HEK293 (cell line): ENCODE results near the gene SEMA3F.

Experiments used
- CTCF ChIP-seq: fragments of 450-650 bp; formaldehyde crosslinking; IDR thresholded peaks from 2 replicates; pipeline ENCODE4 v1.5.1; 2016; ENCODE audit warnings: missing biosample characterization, missing genetic modification characterization
- KLF1 ChIP-seq: fragments of 450-650 bp; formaldehyde crosslinking; IDR thresholded peaks from 2 replicates; pipeline ENCODE4 v1.5.1; 2016; ENCODE audit warnings: missing biosample characterization, missing genetic modification characterization
- SCRT2 ChIP-seq: fragments of 450-650 bp; formaldehyde crosslinking; IDR thresholded peaks from 2 replicates; pipeline ENCODE4 v1.5.1; 2016; ENCODE audit warnings: missing biosample characterization, missing genetic modification characterization
- TCF7L2 ChIP-seq: IDR thresholded peaks from 2 replicates; pipeline ENCODE4 v1.6.1; 2011; ENCODE audit warnings: low read depth, mild to moderate bottlenecking, inconsistent platforms, low read length, moderate library complexity, borderline replicate concordance
- YY2 ChIP-seq: fragments of 450-650 bp; formaldehyde crosslinking; IDR thresholded peaks from 2 replicates; pipeline ENCODE4 v1.5.1; 2016; ENCODE audit warnings: missing biosample characterization, missing genetic modification characterization
- ZBTB10 ChIP-seq: fragments of 450-650 bp; formaldehyde crosslinking; IDR thresholded peaks from 2 replicates; pipeline ENCODE4 v1.5.1; 2016; ENCODE audit warnings: missing biosample characterization, missing genetic modification characterization
- ZBTB7A ChIP-seq: fragments of 450-650 bp; formaldehyde crosslinking; IDR thresholded peaks from 2 replicates; pipeline ENCODE4 v1.5.1; 2016; ENCODE audit warnings: low read depth, missing biosample characterization, missing genetic modification characterization
- ZNF140 ChIP-seq: fragments of 450-650 bp; formaldehyde crosslinking; IDR thresholded peaks from 2 replicates; pipeline ENCODE4 v1.5.1; 2016; ENCODE audit warnings: missing biosample characterization, missing genetic modification characterization
- ZNF274 ChIP-seq, 2 experiments: fragments of 200-500 bp in 1 of 2; fragments of 450-650 bp in 1 of 2; sonication (Bioruptor generic) in 1 of 2; formaldehyde crosslinking in 1 of 2; IDR thresholded peaks; 2 replicates each; pipeline versions ENCODE4 v1.5.1 to v1.6.1; 2014 to 2016; ENCODE audit warnings: borderline replicate concordance in 1 of 2, inconsistent platforms in 1 of 2, low read length in 1 of 2, missing biosample characterization in 1 of 2, missing genetic modification characterization in 1 of 2
- ZNF362 ChIP-seq: fragments of 450-650 bp; formaldehyde crosslinking; IDR thresholded peaks from 2 replicates; pipeline ENCODE4 v1.5.1; 2016; ENCODE audit warnings: missing biosample characterization, missing genetic modification characterization
- ZNF768 ChIP-seq: fragments of 450-650 bp; formaldehyde crosslinking; IDR thresholded peaks from 2 replicates; pipeline ENCODE4 v1.5.1; 2018; ENCODE audit warnings: missing biosample characterization, mild to moderate bottlenecking, missing genetic modification characterization
- ZNF792 ChIP-seq: fragments of 450-650 bp; formaldehyde crosslinking; IDR thresholded peaks from 2 replicates; pipeline ENCODE4 v1.5.1; 2016; ENCODE audit warnings: missing biosample characterization, missing genetic modification characterization

GRCh38 chr3:50153782-50154475 is 1.2 kb upstream of the SEMA3F start:
- TF ChIP-seq TCF7L2: no peak
- TF ChIP-seq ZBTB10 (tag by site-specific recombination): no peak
- no peak for TF ChIP-seq ZBTB7A (tag by site-specific recombination)
- no peak for TF ChIP-seq CTCF
- no peak for TF ChIP-seq ZNF768 (tag by site-specific recombination)
- no peak for TF ChIP-seq KLF1
- no peak for TF ChIP-seq YY2
- no peak for TF ChIP-seq ZNF362 (tag by site-specific recombination)
- TF ChIP-seq ZNF274 (IDR thresholded peaks at IDR 0.05; ENCODE audit: low read length): no peak
- no peak for TF ChIP-seq ZNF274 (tag by site-specific recombination; IDR thresholded peaks at IDR 0.05; ENCODE audit: borderline replicate concordance)
- TF ChIP-seq SCRT2 (tag by site-specific recombination): no peak
- no peak for TF ChIP-seq ZNF792
- TF ChIP-seq ZNF140 (tag by site-specific recombination): no peak
